Stimulated activated CD8-positive, alpha-beta memory T cell treated with anti-CD3 and anti-CD28 coated beads, Interleukin-12 subunit alpha, Interleukin-12 subunit beta, amount 100 ng/mL, for 24 hours (primary cell): ENCODE measurements around the gene BHLHA9.
"Not testable (repeated sequence)": the region's sequence is repeated elsewhere in the genome, so short reads cannot be mapped to it uniquely, and the experiment has no call there.

Experiments used
- DNase-seq: peaks from one replicate; pipeline ENCODE4 v3.0.0-alpha.2; 2020; ENCODE audit errors: extremely low read depth

BHLHA9 gene

DNA sequence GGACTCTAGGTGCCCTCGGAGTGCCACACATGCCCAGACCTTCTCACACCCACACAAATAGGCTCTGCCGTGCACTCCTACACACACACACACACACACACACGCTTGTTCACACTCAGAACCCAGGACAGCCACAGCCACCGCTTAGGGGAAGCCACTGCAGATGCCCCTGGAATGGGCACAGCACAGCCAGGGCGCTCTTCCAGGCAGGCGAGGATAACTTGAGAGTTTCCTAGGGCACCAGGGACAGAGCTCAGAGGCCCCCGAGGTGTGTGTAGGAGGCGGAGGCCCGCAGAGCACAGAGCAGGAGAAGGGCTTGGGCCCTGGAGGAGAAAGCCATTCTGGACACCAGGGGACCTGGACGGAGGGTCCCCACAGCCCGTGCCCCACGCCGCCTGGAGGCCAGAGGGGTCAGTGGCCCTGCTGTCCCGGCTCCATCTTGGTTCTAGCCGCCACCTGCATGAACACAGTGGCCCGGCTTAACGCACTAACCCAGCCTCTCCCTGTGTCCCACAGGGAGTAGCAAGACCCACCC, 30.2 kb downstream of the BHLHA9 start:
- DNase-seq = no peak

DNA sequence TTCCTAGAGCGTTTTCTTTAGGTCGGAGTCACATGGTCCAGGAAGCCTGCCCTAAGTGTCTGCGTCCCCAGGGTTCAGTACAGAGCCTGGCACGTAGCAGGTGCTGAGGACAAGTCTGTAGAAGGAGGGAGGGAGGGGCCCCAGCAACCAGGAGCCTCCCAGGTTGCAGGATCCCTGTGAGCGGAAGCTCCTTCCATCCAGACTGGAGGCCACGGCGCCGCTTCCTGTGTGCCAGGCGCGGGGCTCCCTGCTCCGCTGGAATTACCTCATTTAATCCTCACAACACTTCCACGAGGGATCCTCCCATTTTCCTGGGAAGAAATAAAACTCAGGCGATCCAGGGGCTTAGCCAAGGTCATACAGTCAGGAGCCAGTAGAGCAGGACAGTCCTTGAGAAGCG, 31.3 kb downstream of the BHLHA9 start:
- DNase-seq = no peak

DNA sequence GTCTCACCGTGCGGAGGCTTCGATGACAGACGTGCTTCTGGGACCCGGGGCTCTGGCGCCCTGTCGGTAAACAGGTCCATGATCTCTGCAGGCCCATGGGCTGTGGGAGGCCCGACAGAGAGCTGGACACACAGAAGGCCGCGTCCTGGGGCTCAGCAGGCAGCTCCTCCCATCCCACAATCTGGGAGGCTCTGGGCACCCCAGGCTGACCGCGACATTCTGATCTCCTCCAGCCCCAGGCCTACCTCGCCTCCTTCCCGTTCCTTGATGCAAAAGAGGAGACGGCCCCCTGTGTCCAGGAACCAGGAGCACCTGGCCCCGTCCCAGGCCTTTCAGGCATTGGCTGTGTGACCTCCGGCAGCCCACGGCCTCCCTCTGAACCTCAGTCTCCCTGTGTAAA, 32.5 kb downstream of the BHLHA9 start:
- DNase-seq = no peak

DNA sequence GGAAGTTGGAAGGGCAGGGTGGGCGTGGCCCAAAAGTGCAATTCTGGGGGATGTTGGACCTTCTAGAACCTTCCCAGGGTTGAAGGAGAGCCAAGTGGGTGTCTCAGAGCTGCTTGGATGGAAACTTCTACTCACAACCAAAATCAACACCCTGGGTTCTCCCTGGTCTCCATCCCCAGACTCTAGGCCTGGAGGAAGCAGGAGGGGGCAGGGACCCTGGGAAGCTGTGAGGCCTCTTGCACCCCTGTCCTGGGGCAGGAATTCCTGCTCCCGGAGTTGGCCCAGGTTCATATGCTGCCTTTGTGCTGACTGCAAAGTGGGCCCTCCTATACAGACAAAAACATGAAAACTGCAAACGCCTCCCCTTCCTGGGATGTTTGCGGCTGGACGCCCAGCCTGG, 34.3 kb downstream of the BHLHA9 start:
- DNase-seq = no peak

DNA sequence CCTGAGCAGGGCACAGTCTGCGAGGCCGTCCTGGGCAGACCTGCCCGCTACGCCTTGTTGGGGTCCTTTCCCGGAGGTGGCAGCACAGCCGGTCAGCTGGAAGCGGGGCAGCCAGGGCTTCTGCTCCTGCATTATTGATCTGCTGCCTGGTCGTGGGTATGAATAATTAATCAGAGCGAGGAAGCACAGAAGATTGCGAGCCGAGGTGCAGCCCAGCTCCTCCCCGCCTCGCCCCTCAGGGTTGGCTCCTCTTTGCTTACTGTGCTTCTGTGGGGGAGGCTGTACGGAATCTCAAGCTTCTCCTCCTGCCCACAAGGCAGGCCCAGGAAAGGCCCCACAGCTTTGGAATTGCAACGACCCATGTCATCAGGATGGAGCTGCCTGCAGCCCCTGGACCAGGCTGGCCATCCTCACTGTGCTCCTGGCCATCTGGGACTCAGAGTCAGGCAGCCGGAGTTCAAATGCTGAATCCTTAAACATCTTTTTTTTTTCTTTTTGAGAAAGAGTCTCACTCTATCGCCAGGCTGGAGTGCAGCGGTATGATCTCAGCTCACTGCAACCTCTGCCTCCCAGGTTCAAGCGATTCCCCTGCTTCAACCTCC, 34.8 kb downstream of the BHLHA9 start:
- DNase-seq = no peak

DNA sequence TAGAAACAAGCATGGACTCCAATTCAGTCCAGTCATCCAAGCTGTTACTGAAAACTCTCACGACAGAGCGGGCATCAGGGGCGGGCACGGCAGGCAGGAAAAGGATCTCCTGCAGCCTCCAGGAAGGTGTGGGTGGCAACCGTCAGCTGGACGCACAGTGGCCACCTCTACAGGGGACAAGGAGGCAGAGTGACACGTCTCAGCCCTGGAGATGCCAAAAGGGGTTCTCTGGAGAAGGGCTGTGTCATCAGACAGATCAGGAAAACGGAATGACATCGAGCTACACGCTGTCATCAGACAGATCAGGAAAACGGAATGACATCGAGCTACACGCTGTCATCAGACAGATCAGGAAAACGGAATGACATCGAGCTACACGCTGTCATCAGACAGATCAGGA, 37.6 kb downstream of the BHLHA9 start:
- not testable (repeated sequence) for DNase-seq

DNA sequence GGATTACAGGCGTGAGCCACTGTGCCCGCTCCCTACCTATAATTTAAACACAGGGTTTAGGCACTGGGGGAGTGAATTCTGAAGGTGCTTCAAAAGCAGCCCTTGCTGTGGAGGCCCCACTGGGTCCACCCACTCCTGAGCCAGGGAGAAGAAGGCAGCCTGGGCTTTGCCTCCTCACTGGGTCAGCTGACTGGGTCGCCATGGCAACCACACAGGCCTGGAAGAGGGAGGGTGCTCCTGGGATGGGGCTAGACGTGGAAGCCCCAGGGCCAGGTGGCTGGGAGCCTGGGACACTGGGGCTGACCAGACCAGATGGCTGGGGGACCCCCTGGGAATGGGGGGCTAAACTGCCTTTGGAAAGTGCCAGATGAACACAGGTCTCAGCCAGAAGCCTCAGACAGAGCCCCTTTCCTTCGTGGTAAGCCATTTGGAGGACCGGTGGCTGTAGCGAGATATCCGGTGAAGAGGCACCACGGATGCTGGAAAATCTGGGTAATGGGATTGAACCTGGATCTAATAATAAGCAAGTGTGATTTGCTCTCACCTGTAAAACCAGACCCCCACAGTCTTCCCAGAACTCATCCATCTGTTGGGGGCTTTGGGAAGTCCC, 42.1 kb downstream of the BHLHA9 start:
- DNase-seq = no peak

DNA sequence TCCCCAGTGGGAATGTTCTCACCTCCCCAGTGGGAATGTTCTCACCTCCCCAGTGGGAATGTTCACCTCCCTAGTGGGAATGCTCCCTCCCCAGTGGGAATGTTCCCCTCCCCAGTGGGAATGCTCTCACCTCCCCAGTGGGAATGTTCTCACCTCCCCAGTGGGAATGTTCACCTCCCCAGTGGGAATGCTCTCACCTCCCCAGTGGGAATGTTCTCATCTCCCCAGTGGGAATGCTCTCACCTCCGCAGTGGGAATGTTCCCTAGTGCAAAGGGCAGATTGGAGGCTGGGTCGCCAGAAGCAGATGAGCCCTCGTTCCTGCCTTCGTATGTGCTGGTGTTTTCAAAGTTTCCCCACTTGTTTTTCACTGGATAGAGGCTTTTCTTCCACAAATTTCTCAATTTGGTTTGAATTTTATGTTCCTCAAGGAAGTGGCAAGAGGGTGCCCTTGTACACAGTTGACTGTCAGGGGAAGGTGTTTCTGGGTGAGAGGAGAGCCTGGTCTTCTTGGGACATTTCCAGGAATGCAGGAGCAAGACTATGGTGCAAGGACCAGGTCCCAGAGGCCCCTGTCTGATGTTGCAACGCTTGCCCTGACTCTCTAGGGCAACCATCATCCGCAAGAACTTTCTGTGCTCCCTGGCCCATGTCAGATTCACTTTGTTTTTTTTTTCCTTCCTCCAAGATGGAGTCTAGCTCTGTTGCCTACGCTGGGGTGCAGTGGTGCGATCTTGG, 43.2 kb downstream of the BHLHA9 start:
- no peak for DNase-seq

DNA sequence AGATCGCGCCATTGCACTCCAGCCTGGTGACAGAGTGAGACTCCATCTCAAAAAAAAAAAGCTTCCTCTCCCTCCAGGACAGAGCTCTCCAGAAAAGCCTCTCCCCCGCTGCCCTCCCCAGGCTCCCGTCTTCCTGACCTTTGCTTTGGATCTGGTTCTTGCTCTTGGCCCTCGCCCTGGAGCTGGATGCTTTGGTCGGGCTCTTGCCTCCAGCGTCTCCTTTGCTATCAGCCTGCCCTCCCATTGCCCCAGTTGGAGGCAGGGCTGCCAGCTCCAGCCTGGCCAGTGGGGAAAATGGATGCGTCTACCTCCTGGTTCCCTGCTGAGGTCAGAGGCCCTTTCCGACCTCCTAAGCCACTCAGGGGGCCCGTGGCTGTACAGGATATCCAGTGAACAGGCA, 45.2 kb downstream of the BHLHA9 start:
- DNase-seq = no peak

DNA sequence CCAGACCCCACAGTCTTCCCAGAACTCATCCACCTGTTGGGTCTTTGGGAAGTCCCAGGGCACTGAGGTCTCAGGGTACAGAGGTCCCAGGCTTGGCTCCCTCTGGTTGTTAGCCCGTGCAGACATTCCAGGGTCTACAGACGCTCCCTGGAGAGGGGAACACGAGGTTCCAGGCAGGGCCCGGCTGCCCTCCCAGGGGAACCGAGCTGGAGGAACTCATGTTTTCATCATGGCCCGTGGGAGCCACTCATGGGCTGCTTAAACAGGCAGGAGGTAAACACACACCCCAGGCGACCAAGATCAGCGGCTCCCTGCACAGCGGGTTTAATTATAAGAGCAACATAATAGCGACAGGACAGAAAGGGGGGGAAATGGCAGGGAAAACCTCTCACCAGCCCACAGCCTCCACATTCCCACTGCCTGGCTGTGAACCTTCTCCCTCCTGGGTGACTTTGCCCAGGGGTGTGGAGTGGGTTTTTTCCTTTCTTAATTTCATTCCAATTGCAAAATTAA, 45.7 kb downstream of the BHLHA9 start:
- DNase-seq = no peak
